ENCODE data around the gene CHMP1A.

DNA sequence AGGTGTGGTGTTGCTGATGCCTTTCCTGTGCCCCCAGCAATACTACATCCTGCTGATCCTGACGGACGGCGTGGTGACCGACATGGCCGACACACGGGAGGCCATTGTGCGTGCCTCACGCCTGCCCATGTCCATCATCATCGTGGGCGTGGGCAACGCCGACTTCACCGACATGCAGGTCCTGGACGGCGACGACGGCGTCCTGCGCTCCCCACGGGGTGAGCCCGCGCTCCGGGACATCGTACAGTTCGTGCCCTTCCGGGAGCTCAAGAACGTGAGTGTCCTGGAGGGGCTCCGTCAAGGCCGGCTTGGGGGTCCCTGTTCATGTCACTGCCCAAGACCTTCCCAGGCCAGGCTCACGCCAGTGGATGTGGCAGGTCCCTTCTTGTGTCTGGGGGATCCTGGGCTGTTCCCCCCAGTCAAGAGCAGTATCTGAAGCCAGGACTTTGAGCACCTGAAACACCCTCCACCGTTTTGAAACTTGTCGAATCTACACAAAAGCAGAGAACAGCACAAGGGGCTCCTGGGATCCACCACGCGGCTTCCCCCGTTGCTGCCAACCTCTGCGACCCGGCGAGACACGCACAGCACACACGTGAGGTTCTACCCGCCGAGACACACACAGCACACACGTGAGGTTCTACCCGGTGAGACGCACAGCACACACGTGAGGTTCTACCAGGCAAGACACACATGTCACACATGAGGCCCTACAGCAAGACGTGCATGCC lies 62.0 kb downstream of the CHMP1A start:
- TF ChIP-seq, protein P1, sequence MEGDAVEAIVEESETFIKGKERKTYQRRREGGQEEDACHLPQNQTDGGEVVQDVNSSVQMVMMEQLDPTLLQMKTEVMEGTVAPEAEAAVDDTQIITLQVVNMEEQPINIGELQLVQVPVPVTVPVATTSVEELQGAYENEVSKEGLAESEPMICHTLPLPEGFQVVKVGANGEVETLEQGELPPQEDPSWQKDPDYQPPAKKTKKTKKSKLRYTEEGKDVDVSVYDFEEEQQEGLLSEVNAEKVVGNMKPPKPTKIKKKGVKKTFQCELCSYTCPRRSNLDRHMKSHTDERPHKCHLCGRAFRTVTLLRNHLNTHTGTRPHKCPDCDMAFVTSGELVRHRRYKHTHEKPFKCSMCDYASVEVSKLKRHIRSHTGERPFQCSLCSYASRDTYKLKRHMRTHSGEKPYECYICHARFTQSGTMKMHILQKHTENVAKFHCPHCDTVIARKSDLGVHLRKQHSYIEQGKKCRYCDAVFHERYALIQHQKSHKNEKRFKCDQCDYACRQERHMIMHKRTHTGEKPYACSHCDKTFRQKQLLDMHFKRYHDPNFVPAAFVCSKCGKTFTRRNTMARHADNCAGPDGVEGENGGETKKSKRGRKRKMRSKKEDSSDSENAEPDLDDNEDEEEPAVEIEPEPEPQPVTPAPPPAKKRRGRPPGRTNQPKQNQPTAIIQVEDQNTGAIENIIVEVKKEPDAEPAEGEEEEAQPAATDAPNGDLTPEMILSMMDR (IDR thresholded peaks at IDR 0.05 in 4 of 5, conservative IDR thresholded peaks at IDR 0.05 in 1 of 5): no peak
- TF ChIP-seq POLR2A (IDR thresholded peaks at IDR 0.05): no peak

Measured in gastrocnemius medialis (tissue), 4 donors.